NK-92 treated with Interleukin-12 subunit alpha and Interleukin-12 subunit beta, amount 100 ng/mL, for 24 hours (cell line): ENCODE data around the gene NDUFV1.
"Not testable (repeated sequence)": the region's sequence is repeated elsewhere in the genome, so short reads cannot be mapped to it uniquely, and the experiment has no call there.

Source experiments
- DNase-seq: peaks from one replicate; lab custom pipeline; 2025; lab: John Stamatoyannopoulos, UW

The NDUFV1 gene

GRCh38 chr11:67586568-67587250 lies 20.0 kb upstream of the NDUFV1 start:
- no peak for DNase-seq

- DNase-seq, result no peak
Observed at GRCh38 chr11:67588136-67588503, 18.6 kb upstream of the NDUFV1 start.

GRCh38 chr11:67588899-67589415 lies 17.8 kb upstream of the NDUFV1 start:
- DNase-seq, result not testable (repeated sequence)

GRCh38 chr11:67592880-67593564 lies 13.7 kb upstream of the NDUFV1 start:
- DNase-seq, result no peak

GRCh38 chr11:67593565-67593905 lies 13.2 kb upstream of the NDUFV1 start:
- DNase-seq, result no peak

- no peak for DNase-seq
Observed at GRCh38 chr11:67594480-67594879, 12.3 kb upstream of the NDUFV1 start.

- DNase-seq, result no peak
Observed at GRCh38 chr11:67596753-67597300, 9.9 kb upstream of the NDUFV1 start.

- not testable (repeated sequence) for DNase-seq
Observed at GRCh38 chr11:67597458-67597857, 9.3 kb upstream of the NDUFV1 start.

GRCh38 chr11:67597963-67598362 lies 8.8 kb upstream of the NDUFV1 start:
- not testable (repeated sequence) for DNase-seq

GRCh38 chr11:67599149-67599548 lies 7.6 kb upstream of the NDUFV1 start:
- DNase-seq, result no peak

- DNase-seq, result peak; percentile 45
Observed at GRCh38 chr11:67600324-67601029, 6.3 kb upstream of the NDUFV1 start.

GRCh38 chr11:67601098-67601497 lies 5.6 kb upstream of the NDUFV1 start:
- no peak for DNase-seq

GRCh38 chr11:67604119-67604518 lies 2.6 kb upstream of the NDUFV1 start:
- not testable (repeated sequence) for DNase-seq

- no peak for DNase-seq
Observed at GRCh38 chr11:67604815-67605214, 1.9 kb upstream of the NDUFV1 start.

GRCh38 chr11:67605231-67606011 lies 1.3 kb upstream of the NDUFV1 start:
- DNase-seq, result no peak

GRCh38 chr11:67606093-67606491 lies 644 bp upstream of the NDUFV1 start:
- no peak for DNase-seq

- DNase-seq, result no peak
Observed at GRCh38 chr11:67607507-67607906, 771 bp downstream of the NDUFV1 start.

GRCh38 chr11:67608486-67608885 lies 1.8 kb downstream of the NDUFV1 start:
- DNase-seq, result no peak

GRCh38 chr11:67609316-67609715 lies 2.6 kb downstream of the NDUFV1 start:
- no peak for DNase-seq

- no peak for DNase-seq
Observed at GRCh38 chr11:67610302-67610868, 3.6 kb downstream of the NDUFV1 start.

- DNase-seq, result no peak
Observed at GRCh38 chr11:67611165-67611564, 4.4 kb downstream of the NDUFV1 start.
